Hindlimb muscle (tissue), 1 donor: ENCODE data around the gene NKX1-1. TPM values are rescaled to one million over a fixed set of nuclear protein-coding genes. Genes with fewer than 3 reads are reported as not detected.

Experiments used
- DNase-seq: peaks from one replicate; pipeline ENCODE4 v3.0.0-alpha.2; 2013
- polyA plus RNA-seq: library from polyadenylated mRNA; unstranded; fragments of 120-200 nt; gene quantifications from one replicate; pipeline ENCODE4 v1.2.1, GENCODE V29; 2013; ENCODE audit not compliant: insufficient read length

Gene NKX1-1
- polyA plus RNA-seq, 1 donor, result not detected

GRCh38 chr4:1371176-1372165 is 34.8 kb downstream of the NKX1-1 start:
- no peak for DNase-seq

- no peak for DNase-seq
These were observed 35.7 kb downstream of the NKX1-1 start for GRCh38 chr4:1370321-1371124.

- no peak for DNase-seq
These were observed 36.7 kb downstream of the NKX1-1 start for GRCh38 chr4:1369479-1370079.

DNA sequence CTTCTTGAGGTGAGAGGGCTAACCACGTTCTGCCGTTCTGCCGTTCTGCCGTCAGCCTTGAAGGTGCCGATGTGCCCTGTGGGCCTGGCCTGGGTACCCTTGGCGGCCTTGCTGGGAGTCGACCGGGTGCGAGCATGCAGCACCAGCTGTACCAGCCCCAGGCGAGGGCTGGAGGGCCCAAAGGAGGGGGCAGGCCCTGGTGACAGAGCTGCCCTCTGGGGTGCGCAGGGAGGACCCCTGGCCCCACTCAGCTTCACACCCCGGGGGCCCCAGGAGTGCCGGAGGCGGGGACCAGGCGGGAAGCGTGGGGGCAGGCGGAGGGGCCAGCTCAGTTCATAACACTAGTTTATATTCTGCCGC is 37.2 kb downstream of the NKX1-1 start:
- DNase-seq, result no peak

DNA sequence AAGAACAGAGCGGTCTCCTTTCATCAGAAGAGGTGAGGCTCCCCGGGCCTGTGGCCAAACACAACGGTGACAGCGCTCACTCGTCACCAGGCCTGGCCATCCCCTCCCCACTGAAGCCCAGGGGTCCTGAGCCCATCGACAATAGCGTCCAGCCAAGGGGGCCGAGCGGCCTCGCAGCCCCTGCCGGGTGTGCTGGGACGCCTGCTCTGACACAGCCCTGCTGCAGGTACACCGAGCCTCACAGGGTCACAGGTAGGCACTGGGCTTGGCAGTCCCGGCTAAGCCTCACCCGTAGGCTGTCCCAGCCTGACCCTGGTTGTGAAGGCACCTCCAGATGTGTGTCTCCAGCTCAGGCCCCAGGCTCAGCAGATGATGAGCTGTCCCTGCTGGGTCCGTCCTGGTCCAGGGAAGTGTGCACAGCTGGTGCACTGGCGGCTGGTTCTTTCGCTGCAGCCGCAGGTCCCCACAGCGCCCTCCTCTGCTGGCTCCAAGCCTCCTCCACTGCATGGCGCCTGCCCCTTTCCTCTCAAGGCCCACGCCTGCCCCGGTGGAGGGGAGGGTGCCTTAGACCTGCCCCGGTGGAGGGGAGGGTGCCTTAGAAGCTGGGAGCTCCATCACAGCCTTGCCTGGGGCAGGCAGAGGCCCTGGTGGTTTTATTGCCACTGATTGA is 37.7 kb downstream of the NKX1-1 start:
- DNase-seq, result no peak

GRCh38 chr4:1367936-1368289 is 38.3 kb downstream of the NKX1-1 start:
- DNase-seq, result no peak

DNA sequence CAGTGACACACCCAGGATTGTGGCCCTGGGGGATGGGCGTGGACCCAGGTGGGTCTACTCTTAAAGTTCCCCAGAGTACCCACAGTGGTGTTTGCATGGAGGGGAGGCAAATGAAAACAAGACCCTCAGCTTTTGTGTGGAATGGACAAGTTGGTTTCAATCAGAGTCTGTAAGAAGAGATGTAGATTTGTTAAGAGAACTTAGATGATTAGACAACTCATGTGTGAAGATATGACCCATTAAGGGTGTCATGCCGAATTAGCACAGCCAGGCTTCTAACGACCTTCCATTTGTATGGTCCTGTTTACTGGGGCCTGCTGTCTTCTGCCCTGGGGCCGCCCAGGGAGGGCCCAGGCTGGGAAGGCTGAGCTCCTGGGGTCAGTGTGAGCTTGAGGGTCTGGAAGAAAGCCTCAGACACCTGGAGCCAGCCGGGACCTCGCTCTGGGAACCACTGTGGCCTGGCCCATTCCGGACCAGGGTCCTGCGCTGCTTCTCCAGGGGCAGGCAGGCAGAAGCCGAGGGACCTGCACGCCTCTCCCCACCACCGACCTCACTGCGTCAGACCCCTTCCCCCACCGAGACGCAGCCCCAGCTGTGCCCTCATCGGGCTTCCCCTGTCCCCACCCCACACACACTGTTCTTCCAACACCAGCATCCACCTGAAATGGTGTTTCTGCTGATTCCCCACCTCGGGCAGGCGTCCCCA is 38.9 kb downstream of the NKX1-1 start:
- DNase-seq, result no peak

GRCh38 chr4:1366371-1367229 is 39.6 kb downstream of the NKX1-1 start:
- DNase-seq, result no peak

GRCh38 chr4:1365271-1366178 is 40.7 kb downstream of the NKX1-1 start:
- no peak for DNase-seq

DNA sequence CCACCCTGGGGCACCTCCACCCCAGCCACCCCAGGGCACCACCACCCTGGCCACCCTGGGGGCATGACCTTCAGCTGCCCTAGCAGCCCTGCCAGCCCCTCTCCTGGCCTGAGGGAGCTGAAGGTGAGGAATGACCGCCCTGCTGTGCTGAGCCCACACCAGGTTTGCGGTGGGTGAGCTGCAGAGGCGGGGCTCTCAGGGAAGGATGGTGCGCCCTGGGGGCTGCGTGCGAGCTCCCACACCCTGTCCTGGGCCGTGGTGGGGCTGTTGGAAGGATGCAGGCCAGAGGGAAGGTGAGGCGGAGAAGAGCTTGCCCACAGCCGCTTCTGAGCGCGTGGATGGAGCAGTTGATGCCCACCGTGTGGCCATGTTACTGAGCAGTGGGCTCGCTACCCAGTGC is 41.5 kb downstream of the NKX1-1 start:
- DNase-seq, result no peak

DNA sequence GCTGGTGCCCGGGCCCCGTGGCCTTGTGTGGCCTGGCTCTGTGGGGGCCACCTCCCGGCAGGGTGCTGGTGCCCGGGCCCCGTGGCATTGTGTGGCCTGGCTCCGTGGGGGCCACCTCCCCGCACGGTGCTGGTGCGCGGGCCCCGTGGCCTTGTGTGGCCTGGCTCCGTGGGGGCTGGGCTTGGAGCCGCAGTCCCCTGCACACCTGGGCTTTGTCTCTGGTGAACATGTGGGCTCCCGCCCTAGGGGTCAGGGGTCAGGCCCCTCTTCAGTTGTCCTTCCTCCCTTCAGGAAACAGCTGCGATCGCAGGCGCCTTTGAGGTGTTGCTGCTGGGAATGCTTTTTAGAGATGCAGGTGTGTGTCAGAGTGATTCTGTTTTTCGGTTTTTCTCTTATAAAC is 42.0 kb downstream of the NKX1-1 start:
- no peak for DNase-seq

- DNase-seq, result no peak
These were observed 42.7 kb downstream of the NKX1-1 start for GRCh38 chr4:1363513-1363912.

DNA sequence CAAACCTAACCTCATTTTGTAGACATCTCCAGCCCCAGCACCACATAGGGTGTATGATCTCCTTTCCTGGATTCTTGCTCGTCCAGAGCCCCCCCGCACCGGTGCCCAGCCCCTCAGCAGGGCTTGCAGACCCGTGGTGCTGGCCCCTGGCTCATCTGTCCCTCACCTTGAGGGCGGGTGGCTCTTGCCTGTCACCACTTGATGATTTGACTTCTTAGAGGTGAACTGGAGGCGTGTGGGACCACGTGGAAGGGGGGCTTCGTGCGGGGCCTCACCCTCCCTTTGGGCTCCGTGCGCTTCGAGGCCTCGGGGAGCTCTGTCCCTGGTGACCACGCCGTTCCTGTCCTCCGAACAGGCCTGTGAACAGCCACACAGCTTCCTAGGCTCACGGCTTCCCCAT is 43.7 kb downstream of the NKX1-1 start:
- DNase-seq, result no peak

DNA sequence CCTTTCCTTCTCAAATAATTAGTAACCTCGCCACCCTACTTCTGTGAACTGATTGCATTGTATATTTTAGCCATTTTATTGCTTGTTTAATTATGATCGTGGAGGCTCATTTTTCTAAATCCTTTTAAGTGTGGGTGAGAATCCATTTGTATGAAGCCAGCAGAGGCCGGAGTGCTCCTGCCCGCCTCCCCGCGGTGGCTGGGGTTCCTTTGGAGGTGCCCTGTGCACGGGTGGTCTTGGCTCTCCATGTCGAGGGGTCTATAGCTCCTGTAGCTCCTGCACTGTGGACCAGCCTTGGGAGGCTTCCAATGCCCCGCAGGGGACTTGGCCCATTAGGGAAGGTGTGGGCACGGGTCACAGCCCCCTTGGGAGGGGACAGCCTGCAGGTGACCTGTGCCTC is 44.2 kb downstream of the NKX1-1 start:
- no peak for DNase-seq

- no peak for DNase-seq
These were observed 44.8 kb downstream of the NKX1-1 start for GRCh38 chr4:1361431-1361830.

GRCh38 chr4:1360423-1361283 is 45.6 kb downstream of the NKX1-1 start:
- no peak for DNase-seq

GRCh38 chr4:1359976-1360375 is 46.3 kb downstream of the NKX1-1 start:
- no peak for DNase-seq

- no peak for DNase-seq
These were observed 47.1 kb downstream of the NKX1-1 start for GRCh38 chr4:1359144-1359501.
